Common myeloid progenitor, CD34-positive (primary cell): ENCODE data around the gene ESR2.

Experiments used
- CTCF ChIA-PET: fragments of 350-600 bp; sonication (Branson Sonifier 250); formaldehyde crosslinking; loops from one replicate; lab custom pipeline; 2021; ENCODE audit warnings: antibody characterized with exemption; lab: Charles Lee
- POLR2A ChIA-PET: fragments of 350-600 bp; sonication (Branson Sonifier 250); formaldehyde crosslinking; loops from one replicate; lab custom pipeline; 2021; ENCODE audit warnings: antibody characterized with exemption; lab: Charles Lee
- DNase-seq, 3 donors: peaks; one replicate each; pipeline versions ENCODE4 v3.0.0 to v3.0.0-alpha.2; 2013
- H3K27ac ChIP-seq, 2 experiments: 1 replicate in 1 of 2; 2 replicates in 1 of 2; pipeline ENCODE4 v1.7.0; 2013; ENCODE audit warnings: inconsistent platforms in 2 of 2, low read length in 2 of 2, mild to moderate bottlenecking in 2 of 2, low read depth in 1 of 2, moderate library complexity in 1 of 2; ENCODE audit not compliant: severe bottlenecking in 2 of 2, insufficient read depth in 1 of 2, poor library complexity in 1 of 2
- H3K27me3 ChIP-seq, 5 experiments: replicated peaks in 2 of 5; 1 replicate in 3 of 5; 2 replicates in 2 of 5; pipeline versions ENCODE4 v1.6.1 to v1.7.0; 2013; ENCODE audit warnings: low read length in 4 of 5, mild to moderate bottlenecking in 2 of 5, moderate library complexity in 2 of 5, inconsistent platforms in 1 of 5; ENCODE audit not compliant: insufficient read depth in 5 of 5, control insufficient read depth in 4 of 5
- H3K36me3 ChIP-seq, 4 experiments: 1 replicate in 2 of 4; 2 replicates in 2 of 4; pipeline versions ENCODE4 v1.6.1 to v1.7.0; 2013; ENCODE audit warnings: low read length in 3 of 4, control low read depth in 1 of 4, mild to moderate bottlenecking in 1 of 4; ENCODE audit not compliant: control insufficient read depth in 4 of 4, insufficient read depth in 4 of 4
- H3K4me1 ChIP-seq, 4 experiments: 1 replicate in 3 of 4; 2 replicates in 1 of 4; pipeline versions ENCODE4 v1.6.1 to v1.7.1; 2013; ENCODE audit warnings: low read length in 3 of 4, mild to moderate bottlenecking in 3 of 4, control low read depth in 1 of 4, inconsistent platforms in 1 of 4, moderate library complexity in 1 of 4; ENCODE audit not compliant: control insufficient read depth in 4 of 4, insufficient read depth in 4 of 4; ENCODE audit errors: control extremely low read depth in 1 of 4
- H3K4me3 ChIP-seq, 7 experiments: 1 replicate in 4 of 7; 2 replicates in 3 of 7; pipeline versions ENCODE4 v1.5.1 to v1.7.0; 2013; ENCODE audit warnings: mild to moderate bottlenecking in 7 of 7, low read length in 6 of 7, moderate library complexity in 6 of 7, inconsistent platforms in 2 of 7, low read depth in 2 of 7, control low read depth in 1 of 7; ENCODE audit not compliant: insufficient read depth in 4 of 7, control insufficient read depth in 1 of 7; ENCODE audit errors: extremely low read depth in 1 of 7
- H3K9me3 ChIP-seq, 5 experiments: 1 replicate in 4 of 5; 2 replicates in 1 of 5; pipeline versions ENCODE4 v1.6.1 to v1.7.1; 2013; ENCODE audit warnings: low read length in 4 of 5, mild to moderate bottlenecking in 2 of 5, inconsistent platforms in 1 of 5, low read depth in 1 of 5, moderate library complexity in 1 of 5; ENCODE audit not compliant: control insufficient read depth in 4 of 5, insufficient read depth in 2 of 5; ENCODE audit errors: control extremely low read depth in 1 of 5
- WGBS: methylation state at CpG from one replicate; pipeline ENCODE4 v1.1.5; 2013; ENCODE audit not compliant: insufficient coverage; 5-methylcytosine and 5-hydroxymethylcytosine counted together

Gene ESR2

DNA sequence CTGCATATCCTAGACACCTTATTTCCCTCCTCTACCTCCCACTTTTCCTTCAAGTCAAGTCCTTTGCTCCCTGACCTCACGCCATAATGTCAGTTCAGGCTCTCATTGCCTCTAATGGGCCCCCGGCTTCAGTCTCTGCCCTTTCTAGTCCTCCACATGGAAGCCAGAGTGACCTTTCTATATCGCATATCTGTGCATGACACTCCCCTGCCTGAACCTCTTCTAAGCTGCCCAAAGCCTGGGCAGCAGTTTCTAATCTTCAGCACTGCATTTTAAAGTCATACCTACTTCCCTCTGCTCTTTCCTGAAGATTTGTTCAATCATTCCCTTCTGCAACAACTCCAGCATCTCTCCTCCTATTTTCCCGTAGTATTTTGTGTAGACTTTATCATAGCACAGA lies 45.5 kb downstream of the ESR2 start:
- DNase-seq, result no peak
- POLR2A ChIA-PET, result no interaction called here
- Histone ChIP-seq H3K27me3 (no peaks in the 10 kb centered on the region), H3K4me3 (no peak overlapping the region), H3K9me3 (no peaks in the 10 kb centered on the region), H3K27ac (no peak overlapping the region), H3K4me1 (no peaks in the 10 kb centered on the region), H3K36me3 (no peaks in the 10 kb centered on the region)
- WGBS, result 96% methylated on average over 3 of the region's 4 CpGs
- CTCF ChIA-PET, result interaction anchor here (0.8 kb wide), 1 partner anchor 27 kb away, joined by 3 read pairs; no protein-coding TSS in a partner anchor

- CTCF ChIA-PET, result interaction anchor here (0.7 kb wide), 1 partner anchor 114 kb away, joined by 3 read pairs; no protein-coding TSS in a partner anchor
- DNase-seq, result no peak
- H3K27ac ChIP-seq, result no peak overlapping the region
- H3K27me3 ChIP-seq, result no peaks in the 10 kb centered on the region
- no peaks in the 10 kb centered on the region for H3K9me3 ChIP-seq
- no peaks in the 10 kb centered on the region for H3K36me3 ChIP-seq
- POLR2A ChIA-PET, result no interaction called here
- no peaks in the 10 kb centered on the region for H3K4me1 ChIP-seq
- no peak overlapping the region for H3K4me3 ChIP-seq
- WGBS, result 100% methylated on average over 3 of the region's 3 CpGs
These were observed 47.0 kb downstream of the ESR2 start for GRCh38 chr14:64247195-64247594.

DNA sequence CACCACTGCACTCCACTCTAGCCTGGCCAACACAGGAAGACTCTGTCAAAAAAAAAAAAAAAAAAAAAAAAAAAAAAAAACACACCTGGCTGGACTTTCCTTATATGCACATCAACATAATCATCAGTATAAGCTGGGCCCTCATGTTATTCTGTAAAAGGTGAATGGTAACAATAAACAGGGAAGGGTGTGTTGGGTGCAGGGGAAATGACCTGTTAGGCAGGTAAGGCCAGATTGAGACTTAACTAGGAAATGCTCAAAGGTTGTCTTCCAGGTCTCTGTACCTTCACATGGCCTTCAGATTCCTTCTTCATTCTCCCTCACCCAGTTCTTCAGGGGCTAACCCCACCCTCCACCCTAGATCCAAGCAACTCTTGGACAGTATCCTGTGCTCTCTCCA lies 47.5 kb downstream of the ESR2 start:
- ChIA-PET CTCF (interaction anchor here (0.7 kb wide), 1 partner anchor 114 kb away, joined by 3 read pairs; no protein-coding TSS in a partner anchor), POLR2A (no interaction called here)
- Histone ChIP-seq H3K36me3 (no peaks in the 10 kb centered on the region), H3K27ac (no peak overlapping the region), H3K9me3 (no peaks in the 10 kb centered on the region), H3K4me3 (no peak overlapping the region), H3K27me3 (no peaks in the 10 kb centered on the region), H3K4me1 (no peaks in the 10 kb centered on the region)
- DNase-seq, result no peak

- CTCF ChIA-PET, result no interaction called here
- Histone ChIP-seq H3K27me3 (no peaks in the 10 kb centered on the region), H3K4me1 (no peaks in the 10 kb centered on the region), H3K27ac (no peak overlapping the region), H3K9me3 (no peaks in the 10 kb centered on the region), H3K36me3 (no peaks in the 10 kb centered on the region), H3K4me3 (no peak overlapping the region)
- 94% methylated on average over 2 of the region's 4 CpGs for WGBS
- POLR2A ChIA-PET, result no interaction called here
- DNase-seq, result no peak
These were observed 48.7 kb downstream of the ESR2 start for GRCh38 chr14:64245491-64245890.

GRCh38 chr14:64244279-64244678 lies 49.9 kb downstream of the ESR2 start:
- Histone ChIP-seq H3K4me1 (no peaks in the 10 kb centered on the region), H3K9me3 (no peaks in the 10 kb centered on the region), H3K27me3 (no peaks in the 10 kb centered on the region), H3K27ac (no peak overlapping the region), H3K36me3 (no peaks in the 10 kb centered on the region), H3K4me3 (no peak overlapping the region)
- 81% methylated on average over 4 of the region's 4 CpGs for WGBS
- ChIA-PET POLR2A (no interaction called here), CTCF (no interaction called here)
- no peak for DNase-seq

DNA sequence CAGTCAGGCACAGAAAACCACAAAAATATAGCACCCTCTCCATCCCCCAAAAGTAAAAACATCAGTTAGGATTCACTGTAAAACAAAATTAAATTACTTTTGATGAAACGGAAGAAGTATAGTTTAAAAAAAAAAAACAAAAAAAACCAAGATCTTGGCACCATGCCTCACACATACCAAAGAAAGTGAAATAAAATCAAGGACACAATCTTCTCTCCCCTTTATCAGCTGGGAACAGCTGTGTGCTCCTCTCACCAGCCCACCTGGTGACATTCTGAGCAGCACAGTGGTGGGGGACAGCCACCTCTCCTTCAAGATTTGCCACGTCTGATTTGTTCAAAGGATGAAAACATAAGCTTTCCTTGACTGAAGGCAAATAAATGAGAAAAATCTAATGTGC lies 55.5 kb downstream of the ESR2 start:
- Histone ChIP-seq H3K36me3 (no peaks in the 10 kb centered on the region), H3K27me3 (no peaks in the 10 kb centered on the region), H3K9me3 (no peaks in the 10 kb centered on the region), H3K27ac (no peak overlapping the region), H3K4me1 (peaks cover 0 to 21% (median 14%) of the 10 kb centered on the region in 4 experiments), H3K4me3 (peak overlapping the region in 1 of 7 experiments; percentile 2)
- ChIA-PET CTCF (interaction anchor here (1.2 to 2.1 kb wide), 3 partner anchors 14 to 65 kb away, joined by 3 to 4 read pairs (median 4); no protein-coding TSS in a partner anchor), POLR2A (no interaction called here)
- peak in 2 of 3 donors; percentile 60 to 72 for DNase-seq
- WGBS, result 0% methylated on average over 1 of the region's 2 CpGs

DNA sequence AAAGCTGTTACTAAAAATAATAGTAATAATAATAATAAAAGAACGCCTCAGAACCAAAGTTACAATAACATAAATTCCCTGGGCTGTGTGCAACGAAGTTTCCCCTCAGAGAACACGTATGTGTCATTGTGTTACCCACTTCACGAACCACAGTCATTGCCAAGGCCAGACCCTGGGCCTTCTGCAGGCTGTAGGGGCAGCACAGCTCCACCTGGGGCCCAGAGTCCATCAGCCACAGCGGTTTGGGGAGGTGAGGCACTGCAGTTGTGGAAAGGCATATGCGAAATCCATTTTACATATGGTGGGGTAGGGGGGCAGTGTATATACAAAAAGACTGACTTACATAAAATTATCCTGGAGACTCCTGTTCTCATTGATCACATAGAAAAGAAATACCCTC lies 56.1 kb downstream of the ESR2 start:
- no peaks in the 10 kb centered on the region for H3K27me3 ChIP-seq
- H3K36me3 ChIP-seq, result no peaks in the 10 kb centered on the region
- ChIA-PET CTCF (interaction anchor here (1.2 to 2.1 kb wide), 4 partner anchors 13 to 66 kb away, joined by 3 to 5 read pairs (median 4); no protein-coding TSS in a partner anchor), POLR2A (no interaction called here)
- no peak for DNase-seq
- no peak overlapping the region for H3K4me3 ChIP-seq
- 100% methylated on average over 3 of the region's 6 CpGs for whole genome bisulfite sequencing
- H3K27ac ChIP-seq, result no peak overlapping the region
- H3K4me1 ChIP-seq, result peaks cover 0 to 21% (median 14%) of the 10 kb centered on the region in 4 experiments
- H3K9me3 ChIP-seq, result no peaks in the 10 kb centered on the region
